ENCODE data around the gene SLC16A6. TPM values are rescaled to one million over a fixed set of nuclear protein-coding genes. Genes with fewer than 3 reads are reported as not detected.
"Not testable (repeated sequence)": the region's sequence is repeated elsewhere in the genome, so short reads cannot be mapped to it uniquely, and the experiment has no call there.

The SLC16A6 gene
- total RNA-seq, 4 donors from 2014 or later, result 2.7 to 10.0 (median 5.1) TPM

GRCh38 chr17:68255731-68256538, 35.0 kb downstream of the SLC16A6 start:
- Histone ChIP-seq H3K4me1 (peaks cover 13% of the 10 kb centered on the region), H3K4me3 (no peak overlapping the region), H3K9me3 (no peaks in the 10 kb centered on the region), H3K36me3 (peaks cover 47% of the 10 kb centered on the region), H3K27me3 (no peaks in the 10 kb centered on the region), H3K27ac (no peak overlapping the region)
- WGBS, result 77% methylated on average over 5 of the region's 5 CpGs
- TF ChIP-seq CTCF (IDR thresholded peaks at IDR 0.05) (no peak), EP300 (IDR thresholded peaks at IDR 0.05) (no peak), POLR2A (IDR thresholded peaks at IDR 0.05) (no peak), POLR2AphosphoS5 (IDR thresholded peaks at IDR 0.05) (no peak)
- DNase-seq (ENCODE audit: low spot score in 2 of 2), result no peak

- Histone ChIP-seq H3K27me3 (no peaks in the 10 kb centered on the region), H3K36me3 (peaks cover 47% of the 10 kb centered on the region), H3K27ac (no peak overlapping the region), H3K4me3 (no peak overlapping the region), H3K4me1 (peaks cover 18% of the 10 kb centered on the region), H3K9me3 (no peaks in the 10 kb centered on the region)
- DNase-seq (ENCODE audit: low spot score in 2 of 2), result no peak
- TF ChIP-seq CTCF (IDR thresholded peaks at IDR 0.05) (no peak), EP300 (IDR thresholded peaks at IDR 0.05) (no peak), POLR2AphosphoS5 (IDR thresholded peaks at IDR 0.05) (no peak), POLR2A (IDR thresholded peaks at IDR 0.05) (no peak)
- 82% methylated on average over 4 of the region's 4 CpGs for WGBS
Measured at GRCh38 chr17:68255151-68255550, 35.8 kb downstream of the SLC16A6 start.

- peaks cover 23% of the 10 kb centered on the region for H3K4me1 ChIP-seq
- WGBS, result 74% methylated on average over 7 of the region's 7 CpGs
- not testable (repeated sequence) for H3K4me3 ChIP-seq; H3K27me3 ChIP-seq; H3K9me3 ChIP-seq; DNase-seq (ENCODE audit: low spot score in 2 of 2); H3K27ac ChIP-seq
- peaks cover 47% of the 10 kb centered on the region for H3K36me3 ChIP-seq
Measured at GRCh38 chr17:68253426-68253825, 37.5 kb downstream of the SLC16A6 start.

- 79% methylated on average over 7 of the region's 7 CpGs for WGBS
- Histone ChIP-seq H3K27me3 (no peaks in the 10 kb centered on the region), H3K9me3 (no peaks in the 10 kb centered on the region), H3K4me1 (peaks cover 29% of the 10 kb centered on the region), H3K36me3 (peaks cover 24% of the 10 kb centered on the region), H3K4me3 (no peak overlapping the region), H3K27ac (peak overlapping the region; percentile 97)
- no peak for DNase-seq (ENCODE audit: low spot score in 2 of 2)
- no peak for TF ChIP-seq EP300 (IDR thresholded peaks at IDR 0.05)
- no peak for TF ChIP-seq CTCF (IDR thresholded peaks at IDR 0.05)
- TF ChIP-seq POLR2AphosphoS5 (IDR thresholded peaks at IDR 0.05), result no peak
- no peak for TF ChIP-seq POLR2A (IDR thresholded peaks at IDR 0.05)
Measured at GRCh38 chr17:68249354-68249765, 41.6 kb downstream of the SLC16A6 start.

GRCh38 chr17:68248891-68249290, 42.0 kb downstream of the SLC16A6 start:
- Histone ChIP-seq H3K9me3 (no peaks in the 10 kb centered on the region), H3K36me3 (peaks cover 19% of the 10 kb centered on the region), H3K27ac (peak overlapping the region; percentile 97), H3K4me3 (peak overlapping the region; percentile 79), H3K4me1 (peaks cover 29% of the 10 kb centered on the region), H3K27me3 (no peaks in the 10 kb centered on the region)
- WGBS, result 47% methylated on average over 5 of the region's 5 CpGs
- DNase-seq (ENCODE audit: low spot score in 2 of 2), result no peak
- no peak for TF ChIP-seq CTCF (IDR thresholded peaks at IDR 0.05)
- no peak for TF ChIP-seq POLR2AphosphoS5 (IDR thresholded peaks at IDR 0.05)
- no peak for TF ChIP-seq POLR2A (IDR thresholded peaks at IDR 0.05)
- no peak for TF ChIP-seq EP300 (IDR thresholded peaks at IDR 0.05)

Data from suprapubic skin (tissue), 4 donors.